Ureter (tissue), 1 donor: Measurements from ENCODE around the gene DRC7. TPM values are rescaled to one million over a fixed set of nuclear protein-coding genes. Genes with fewer than 3 reads are reported as not detected.
A peak's percentile ranks its signal among the peaks of the same experiment; 100 is the strongest.

Experiments used
- DNase-seq: peaks from one replicate; pipeline ENCODE4 v3.0.0-alpha.2; 2020; ENCODE audit warnings: low spot score
- total RNA-seq: library from RNA; stranded (reverse); gene quantifications from one replicate; pipeline ENCODE4 v1.2.4, GENCODE V29; 2023
- donor health status: DM: yes; HTN: yes; CAD: no.

DRC7 gene
- total RNA-seq, 1 donor from 2014 or later = 0.49 TPM

GRCh38 chr16:57749856-57750452 is 55.3 kb downstream of the DRC7 start:
- DNase-seq = no peak

- DNase-seq = no peak
Measured at GRCh38 chr16:57750796-57751538, 56.4 kb downstream of the DRC7 start.

- DNase-seq = no peak
Measured at GRCh38 chr16:57751539-57752202, 57.1 kb downstream of the DRC7 start.

GRCh38 chr16:57752203-57752580 is 57.6 kb downstream of the DRC7 start:
- DNase-seq = no peak

- no peak for DNase-seq
Measured at GRCh38 chr16:57752581-57753447, 58.2 kb downstream of the DRC7 start.

GRCh38 chr16:57753448-57754353 is 59.1 kb downstream of the DRC7 start:
- DNase-seq = no peak

GRCh38 chr16:57754354-57755060 is 59.9 kb downstream of the DRC7 start:
- DNase-seq = no peak

- no peak for DNase-seq
Measured at GRCh38 chr16:57755061-57755684, 60.6 kb downstream of the DRC7 start.

GRCh38 chr16:57755726-57756423 is 61.3 kb downstream of the DRC7 start:
- no peak for DNase-seq

- DNase-seq = no peak
Measured at GRCh38 chr16:57756424-57757325, 62.1 kb downstream of the DRC7 start.

GRCh38 chr16:57757326-57757786 is 62.8 kb downstream of the DRC7 start:
- DNase-seq = peak; percentile 91

GRCh38 chr16:57757883-57758282 is 63.3 kb downstream of the DRC7 start:
- DNase-seq = no peak

- DNase-seq = no peak
Measured at GRCh38 chr16:57758331-57759117, 63.9 kb downstream of the DRC7 start.

GRCh38 chr16:57759131-57759530 is 64.5 kb downstream of the DRC7 start:
- no peak for DNase-seq

GRCh38 chr16:57759541-57760356 is 65.1 kb downstream of the DRC7 start:
- DNase-seq = no peak
